ENCODE results near the gene CBX7.
A peak's percentile ranks its signal among the peaks of the same experiment; 100 is the strongest.

Gene CBX7

GRCh38 chr22:39144101-39144767 is 8.2 kb downstream of the CBX7 start:
- Histone ChIP-seq H2AFZ (ENCODE audit: low read depth) (peak overlapping the region; percentile 69), H3K9ac (peak overlapping the region; percentile 75), H4K20me1 (ENCODE audit: insufficient read depth) (no peaks in the 10 kb centered on the region), H3K36me3 (ENCODE audit: insufficient read depth) (no peaks in the 10 kb centered on the region), H3K27me3 (ENCODE audit: insufficient read depth, low read depth) (no peaks in the 10 kb centered on the region), H3K79me2 (ENCODE audit: insufficient read depth, low read depth) (peaks cover 16% of the 10 kb centered on the region; the same call in 1 of the 2 replicates), H3K4me1 (ENCODE audit: low read depth, poor library complexity, severe bottlenecking) (peaks cover 43% of the 10 kb centered on the region), H3K4me2 (peak overlapping the region; percentile 82), H3K27ac (peak overlapping the region; percentile 65), H3K4me3 (IDR thresholded peaks at IDR 0.05; ENCODE audit: insufficient read depth, low read depth, low read length) (no peak overlapping the region)
- TF ChIP-seq CTCF (conservative IDR thresholded peaks at IDR 0.05; ENCODE audit: low read depth, low read length) = no peak

- H3K27me3 ChIP-seq (ENCODE audit: insufficient read depth, low read depth) = no peaks in the 10 kb centered on the region
- no peak overlapping the region for H3K9ac ChIP-seq
Measured at GRCh38 chr22:39142088-39142680, 10.3 kb downstream of the CBX7 start.

GRCh38 chr22:39139933-39140332 is 12.5 kb downstream of the CBX7 start:
- no peak overlapping the region for H3K4me3 ChIP-seq (IDR thresholded peaks at IDR 0.05; ENCODE audit: insufficient read depth, low read depth, low read length)
- H4K20me1 ChIP-seq (ENCODE audit: insufficient read depth) = no peaks in the 10 kb centered on the region
- no peak overlapping the region for H2AFZ ChIP-seq (ENCODE audit: low read depth)
- H3K27me3 ChIP-seq (ENCODE audit: insufficient read depth, low read depth) = no peaks in the 10 kb centered on the region
- H3K27ac ChIP-seq = no peak overlapping the region
- peaks cover 12% of the 10 kb centered on the region for H3K4me1 ChIP-seq (ENCODE audit: low read depth, poor library complexity, severe bottlenecking)
- no peak overlapping the region for H3K9ac ChIP-seq
- no peaks in the 10 kb centered on the region for H3K79me2 ChIP-seq (ENCODE audit: insufficient read depth, low read depth)
- TF ChIP-seq CTCF (conservative IDR thresholded peaks at IDR 0.05; ENCODE audit: low read depth, low read length) = no peak
- H3K4me2 ChIP-seq = no peak overlapping the region
- H3K36me3 ChIP-seq (ENCODE audit: insufficient read depth) = no peaks in the 10 kb centered on the region

More at GRCh38 chr22:39142088-39142680, 10.3 kb downstream of the CBX7 start:
- Histone ChIP-seq H3K79me2 (ENCODE audit: insufficient read depth, low read depth) (0 out of 2 replicates have a peak, but pooled peaks cover under 1% of the 10 kb centered on the region), H3K4me2 (no peak overlapping the region), H3K4me1 (ENCODE audit: low read depth, poor library complexity, severe bottlenecking) (peaks cover 23% of the 10 kb centered on the region), H2AFZ (ENCODE audit: low read depth) (no peak overlapping the region), H3K36me3 (ENCODE audit: insufficient read depth) (no peaks in the 10 kb centered on the region), H3K27ac (no peak overlapping the region), H3K4me3 (IDR thresholded peaks at IDR 0.05; ENCODE audit: insufficient read depth, low read depth, low read length) (no peak overlapping the region), H4K20me1 (ENCODE audit: insufficient read depth) (no peaks in the 10 kb centered on the region)
- TF ChIP-seq CTCF (conservative IDR thresholded peaks at IDR 0.05; ENCODE audit: low read depth, low read length) = no peak

GRCh38 chr22:39138357-39138997 is 14.0 kb downstream of the CBX7 start:
- no peak overlapping the region for H2AFZ ChIP-seq (ENCODE audit: low read depth)
- no peak overlapping the region for H3K9ac ChIP-seq
- H3K36me3 ChIP-seq (ENCODE audit: insufficient read depth) = no peaks in the 10 kb centered on the region
- no peaks in the 10 kb centered on the region for H4K20me1 ChIP-seq (ENCODE audit: insufficient read depth)
- no peak for TF ChIP-seq CTCF (conservative IDR thresholded peaks at IDR 0.05; ENCODE audit: low read depth, low read length)
- H3K4me3 ChIP-seq (IDR thresholded peaks at IDR 0.05; ENCODE audit: insufficient read depth, low read depth, low read length) = no peak overlapping the region
- no peaks in the 10 kb centered on the region for H3K27me3 ChIP-seq (ENCODE audit: insufficient read depth, low read depth)
- no peaks in the 10 kb centered on the region for H3K79me2 ChIP-seq (ENCODE audit: insufficient read depth, low read depth)
- H3K27ac ChIP-seq = no peak overlapping the region
- H3K4me2 ChIP-seq = no peak overlapping the region
- peaks cover 3% of the 10 kb centered on the region for H3K4me1 ChIP-seq (ENCODE audit: low read depth, poor library complexity, severe bottlenecking)
